Measurements from ENCODE around the gene RNF32.
"Not testable (repeated sequence)": the region's sequence is repeated elsewhere in the genome, so short reads cannot be mapped to it uniquely, and the experiment has no call there.

Gene RNF32

DNA sequence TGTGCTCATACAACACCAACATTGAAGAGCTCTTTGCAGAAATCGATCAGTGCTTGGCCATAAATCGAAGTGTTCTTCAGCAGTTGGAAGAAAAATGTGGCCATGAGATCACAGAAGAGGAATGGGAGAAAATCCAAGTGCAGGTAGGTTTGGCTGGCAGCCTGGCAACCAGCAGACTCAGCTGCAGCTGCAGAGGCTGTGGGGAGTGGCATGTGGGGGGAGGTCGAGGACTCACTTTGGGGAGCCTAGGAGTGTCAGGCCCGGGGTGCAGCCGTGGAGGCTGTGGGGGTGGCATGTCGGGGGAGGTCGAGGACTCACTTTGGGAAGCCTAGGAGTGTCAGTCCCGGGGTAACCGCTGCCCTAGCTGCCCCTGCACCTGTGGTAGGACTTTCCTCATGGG, 35.1 kb downstream of the RNF32 start:
- DNase-seq (ENCODE audit: low spot score), result no peak

GRCh38 chr7:156676263-156676662, 35.7 kb downstream of the RNF32 start:
- DNase-seq (ENCODE audit: low spot score), result no peak

- DNase-seq (ENCODE audit: low spot score), result no peak
Observed at GRCh38 chr7:156677374-156678054, 36.9 kb downstream of the RNF32 start.

DNA sequence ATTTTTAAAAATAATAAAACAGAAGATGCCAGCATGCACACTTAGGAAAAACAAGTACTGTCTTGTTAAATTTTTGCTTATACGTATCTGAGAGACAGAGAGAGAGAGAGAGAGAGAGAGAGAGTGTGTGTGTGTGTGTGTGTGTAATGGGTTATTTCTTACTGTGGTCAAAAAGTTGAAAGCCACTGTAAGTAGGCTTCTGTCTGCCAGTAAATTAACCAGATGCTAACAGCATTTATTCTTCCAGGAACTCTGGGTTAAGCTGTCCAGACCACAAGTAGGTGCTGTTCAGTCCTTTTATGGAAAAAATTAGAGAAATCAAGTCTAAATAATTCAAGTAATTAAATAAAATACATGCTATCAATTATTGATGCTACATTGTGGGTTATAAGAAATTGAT, 39.7 kb downstream of the RNF32 start:
- no peak for DNase-seq (ENCODE audit: low spot score)

DNA sequence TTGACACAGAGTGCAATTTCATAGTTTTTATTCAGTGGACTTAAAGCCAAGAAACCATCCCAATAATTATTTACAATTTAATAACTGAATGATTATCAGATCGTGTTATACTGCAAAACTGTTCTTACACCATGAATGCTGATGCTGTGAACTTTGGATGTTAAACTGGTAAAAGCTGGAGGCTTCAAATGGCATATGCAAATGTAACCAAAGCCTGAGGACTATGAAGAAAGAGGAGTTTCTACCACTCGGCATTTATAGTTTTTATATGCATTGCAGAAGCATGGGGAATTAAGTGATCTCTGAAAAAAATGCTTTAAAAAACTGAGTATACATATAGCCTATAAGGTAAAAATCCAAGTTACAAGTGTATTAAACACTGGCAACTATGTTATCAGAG, 42.4 kb downstream of the RNF32 start:
- DNase-seq (ENCODE audit: low spot score), result no peak

DNA sequence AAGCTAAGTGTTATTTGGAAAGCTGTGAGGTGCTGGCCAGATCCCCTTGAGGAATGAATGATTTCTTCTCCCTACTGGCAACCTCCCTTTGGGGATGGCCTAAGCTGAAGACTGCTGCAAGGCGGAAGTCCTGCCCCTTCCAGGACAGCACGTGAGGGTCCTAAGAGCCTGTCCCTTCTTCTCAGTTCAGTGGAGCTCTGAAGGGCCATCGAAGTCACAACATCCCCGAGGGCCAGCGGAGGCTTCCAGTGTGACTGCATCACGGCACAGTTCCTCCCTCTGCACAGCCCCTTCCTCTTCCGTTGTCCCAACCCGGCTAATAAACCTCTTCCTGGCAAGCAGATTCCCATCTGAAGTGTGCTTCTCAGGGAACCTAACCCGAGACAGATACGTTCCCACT, 43.7 kb downstream of the RNF32 start:
- no peak for DNase-seq (ENCODE audit: low spot score)

DNA sequence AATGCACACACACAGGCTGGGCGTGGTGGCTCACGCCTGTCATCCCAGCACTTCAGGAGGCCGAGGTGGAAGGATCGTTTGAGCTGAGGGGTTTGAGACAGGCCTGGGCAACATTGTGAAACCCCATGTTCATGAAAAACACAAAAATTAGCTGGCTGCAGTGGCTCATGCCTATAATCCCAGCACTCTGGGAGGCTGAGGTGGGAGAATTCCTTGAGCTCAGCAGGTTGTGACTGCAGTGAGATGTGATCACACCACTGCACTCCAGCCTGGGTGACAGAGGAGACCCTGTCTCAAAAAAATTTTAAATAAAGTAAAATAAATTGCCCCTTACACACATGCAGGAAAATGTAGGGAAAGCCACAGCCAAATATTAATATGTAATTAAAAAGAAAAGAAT, 44.1 kb downstream of the RNF32 start:
- no peak for DNase-seq (ENCODE audit: low spot score)

DNA sequence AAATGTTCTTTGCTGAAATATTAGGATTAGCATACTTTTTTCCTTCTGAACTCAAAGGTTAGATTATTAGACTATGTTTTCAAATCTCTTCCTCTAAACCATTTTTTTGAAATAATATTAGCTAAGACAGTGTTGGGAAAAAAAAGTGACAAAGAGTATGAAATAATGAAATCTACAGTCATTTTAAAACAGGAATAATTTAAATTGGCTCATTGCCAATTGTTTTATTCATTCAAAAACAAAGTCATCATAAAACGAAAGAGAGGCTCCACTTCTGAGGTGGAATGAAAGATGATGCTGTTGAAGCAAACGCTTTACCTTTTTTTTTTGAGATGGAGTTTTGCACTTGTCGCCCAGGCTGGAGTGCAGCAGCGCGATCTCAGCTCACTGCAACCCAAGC, 51.2 kb downstream of the RNF32 start:
- DNase-seq (ENCODE audit: low spot score), result no peak

- no peak for DNase-seq (ENCODE audit: low spot score)
Observed at GRCh38 chr7:156692849-156693248, 52.3 kb downstream of the RNF32 start.

DNA sequence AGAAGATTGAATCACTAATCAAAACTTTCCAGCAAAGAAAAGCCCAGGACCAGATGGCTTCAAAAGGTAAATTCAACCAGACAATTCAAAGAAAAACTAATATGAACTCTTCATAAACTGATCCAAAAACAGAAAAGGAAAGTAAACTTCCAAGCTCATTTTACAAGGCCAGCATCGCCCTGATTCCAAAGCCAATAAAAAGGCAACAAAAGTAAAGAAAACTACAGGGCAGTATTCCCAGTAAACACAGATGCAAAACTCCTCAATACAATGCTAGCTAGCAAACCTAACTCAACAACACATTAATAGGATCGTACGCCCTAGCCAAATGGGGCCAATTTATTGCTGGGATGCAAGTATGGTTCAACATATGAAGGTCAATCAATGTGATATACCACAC, 53.1 kb downstream of the RNF32 start:
- no peak for DNase-seq (ENCODE audit: low spot score)

DNA sequence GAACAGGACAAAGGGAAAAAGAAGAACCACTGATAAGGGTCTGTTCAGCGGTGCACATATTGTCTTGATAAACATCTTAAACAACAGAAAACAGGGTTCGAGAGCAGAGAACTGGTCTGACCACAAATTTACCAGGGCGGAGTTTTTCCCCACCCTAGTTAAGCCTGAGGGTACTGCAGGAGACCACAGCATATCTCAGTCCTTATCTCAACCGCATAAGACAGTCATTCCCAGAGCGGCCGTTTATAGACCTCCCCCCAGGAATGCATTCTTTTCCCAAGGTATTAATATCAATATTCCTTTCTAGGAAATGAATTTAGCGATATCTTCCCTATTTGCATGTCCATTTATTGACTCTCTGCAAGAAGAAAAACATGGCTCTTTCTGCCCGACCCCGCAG, 56.7 kb downstream of the RNF32 start:
- not testable (repeated sequence) for DNase-seq (ENCODE audit: low spot score)

DNA sequence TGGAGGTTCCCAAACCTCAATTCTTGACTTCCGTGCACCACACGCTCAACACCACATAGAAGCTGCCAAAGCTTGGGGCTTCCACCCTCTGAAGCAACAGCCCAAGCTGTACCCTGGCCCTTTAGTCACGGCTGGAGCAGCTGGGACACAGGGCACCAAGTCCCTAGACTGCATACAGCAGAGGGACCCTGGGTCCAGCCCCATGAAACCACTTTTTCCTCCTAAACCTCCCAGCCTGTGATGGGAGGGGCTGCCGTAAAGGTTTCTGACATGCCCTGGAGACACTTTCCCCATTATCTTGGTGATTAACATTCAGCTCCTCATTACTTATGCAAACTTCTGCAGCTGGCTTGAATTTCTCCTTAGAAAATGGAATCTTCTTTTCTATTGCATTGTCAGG, 57.9 kb downstream of the RNF32 start:
- not testable (repeated sequence) for DNase-seq (ENCODE audit: low spot score)

DNA sequence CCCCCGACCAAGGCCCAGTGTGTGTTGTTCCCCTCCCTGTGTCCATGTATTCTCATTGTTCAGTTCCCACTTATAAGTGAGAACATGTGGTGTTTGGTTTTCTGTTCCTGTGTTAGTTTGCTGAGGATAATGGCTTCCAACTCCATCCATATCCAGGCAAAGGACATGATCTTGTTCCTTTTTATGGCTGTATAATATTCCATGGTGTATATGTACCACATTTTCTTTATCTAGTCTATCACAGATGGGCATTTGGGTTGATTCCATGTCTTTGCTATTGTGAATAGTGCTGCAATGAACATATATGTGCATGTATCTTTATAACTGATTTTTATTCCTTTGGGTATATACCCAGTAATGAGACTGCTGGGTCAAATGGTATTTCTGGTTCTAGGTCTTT, 61.2 kb downstream of the RNF32 start:
- DNase-seq (ENCODE audit: low spot score), result not testable (repeated sequence)

DNA sequence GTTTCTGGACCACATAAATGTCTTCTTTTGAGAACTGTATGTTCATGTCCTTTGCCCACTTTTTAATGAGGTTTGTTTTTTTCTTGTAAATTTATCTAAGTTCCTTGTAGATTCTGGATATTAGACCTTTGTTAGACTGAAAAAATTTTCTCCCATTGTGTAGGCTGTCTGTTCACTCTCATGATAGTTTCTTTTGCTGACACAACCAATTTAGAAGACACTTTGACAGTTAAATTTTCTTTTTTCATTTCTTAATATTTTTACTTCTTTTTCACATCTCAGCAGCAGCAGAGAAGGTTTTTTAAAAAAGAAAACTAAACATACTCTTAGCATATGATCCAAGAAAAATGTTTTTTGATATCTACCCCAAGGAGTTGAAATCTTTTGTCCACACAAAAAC, 61.8 kb downstream of the RNF32 start:
- DNase-seq (ENCODE audit: low spot score), result no peak

DNA sequence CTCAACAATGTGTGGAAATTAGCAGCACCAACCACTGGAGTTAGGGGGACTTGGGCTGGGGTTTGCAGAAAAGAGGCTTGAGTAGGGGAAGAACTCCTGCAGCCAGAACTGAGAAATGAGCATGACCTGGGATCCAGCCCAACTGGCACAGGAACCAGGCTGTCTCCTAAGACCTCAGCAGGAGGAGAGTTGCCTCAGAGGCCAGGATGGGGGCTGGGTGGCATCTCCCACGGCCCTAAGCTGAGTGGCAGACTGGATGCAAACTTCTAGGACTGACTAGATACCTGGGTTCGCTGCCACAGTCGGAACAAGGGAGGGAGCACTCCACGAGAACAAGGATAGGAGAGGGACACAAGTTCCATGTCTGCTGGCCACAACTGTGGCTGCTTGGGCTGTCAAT, 62.6 kb downstream of the RNF32 start:
- no peak for DNase-seq (ENCODE audit: low spot score)

DNA sequence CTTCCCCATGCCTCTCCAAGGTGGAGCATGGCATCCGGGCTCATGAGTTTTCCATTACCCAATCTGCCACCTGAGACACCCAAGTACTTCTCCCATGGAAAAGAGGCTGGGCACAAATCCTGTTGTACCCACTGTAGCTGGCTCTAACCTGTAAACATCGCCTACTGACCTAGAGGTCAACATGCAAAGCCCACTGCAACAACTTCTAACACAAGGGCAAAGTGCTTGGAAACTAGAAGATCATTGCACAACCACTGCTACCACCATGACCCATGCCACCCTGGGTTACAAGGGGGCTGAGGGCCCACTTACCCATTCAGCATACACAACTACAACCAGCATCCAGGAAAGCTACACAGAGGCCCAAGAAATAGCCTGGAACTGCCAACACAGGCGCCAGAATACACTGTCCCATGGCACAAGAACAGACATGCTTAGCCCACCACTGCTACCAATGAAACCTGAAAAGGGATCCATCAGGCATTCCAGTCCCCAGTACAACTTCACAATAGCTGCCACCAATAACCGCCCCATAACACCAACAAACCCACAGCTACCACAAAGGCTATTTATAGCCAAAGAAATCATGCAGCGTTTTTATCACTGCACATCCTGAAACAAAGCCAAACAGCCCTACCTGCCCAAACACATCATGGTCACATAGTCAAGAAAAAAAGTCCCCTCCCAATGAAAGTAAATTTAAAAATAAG, 63.4 kb downstream of the RNF32 start:
- no peak for DNase-seq (ENCODE audit: low spot score)

- DNase-seq (ENCODE audit: low spot score), result no peak
Observed at GRCh38 chr7:156722043-156722826, 81.7 kb downstream of the RNF32 start.

- no peak for DNase-seq (ENCODE audit: low spot score)
Observed at GRCh38 chr7:156725073-156725472, 84.5 kb downstream of the RNF32 start.

DNA sequence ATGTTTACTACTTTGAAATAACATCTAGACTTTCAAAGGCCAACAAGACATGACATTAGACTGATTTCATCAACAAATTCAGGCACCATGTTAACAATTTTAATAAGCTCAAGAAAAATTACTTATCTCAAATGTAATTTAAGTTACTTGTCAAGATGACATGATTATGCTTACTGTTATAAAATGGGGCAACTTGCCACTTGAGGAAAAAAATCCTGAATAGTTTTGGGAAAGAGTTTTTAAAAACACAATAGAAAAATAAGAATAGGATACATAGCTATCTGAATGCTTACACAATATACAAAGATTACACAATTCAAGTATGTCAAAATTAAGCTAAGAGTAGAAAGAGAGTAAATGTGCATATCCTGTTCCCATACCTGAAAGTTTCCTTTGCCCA, 85.4 kb downstream of the RNF32 start:
- no peak for DNase-seq (ENCODE audit: low spot score)

Measured in pons (tissue), 1 donor.